SK-N-SH (cell line): ENCODE results near the gene MAD1L1. TPM values are rescaled to one million over a fixed set of nuclear protein-coding genes. Genes with fewer than 3 reads are reported as not detected.

Source experiments
- CTCF ChIA-PET: fragments of 300-600, 350-600 bp; formaldehyde crosslinking; extraction: SDS; loops from one replicate; lab custom pipeline; 2021; lab: Yijun Ruan, JAX
- POLR2A ChIA-PET: fragments of 350-600 bp; sonication (Branson Sonifier 250); formaldehyde crosslinking; extraction: SDS; loops from one replicate; lab custom pipeline; 2020; ENCODE audit warnings: antibody characterized with exemption, inconsistent platforms; lab: Yijun Ruan, JAX
- DNase-seq: peaks from one replicate; pipeline ENCODE4 v3.0.0; 2012
- H2AFZ ChIP-seq: fragments of 200-600 bp; sonication (generic); 2 replicates; pipeline ENCODE4 v1.8.1; 2016; ENCODE audit warnings: antibody characterized with exemption, mild to moderate bottlenecking, low read depth
- H3F3A ChIP-seq: fragments of 200-600 bp; sonication (generic); replicated peaks from 2 replicates; pipeline ENCODE3; 2016; ENCODE audit warnings: antibody characterized with exemption, mild to moderate bottlenecking; ENCODE audit not compliant: insufficient read depth
- H3K27ac ChIP-seq, 2 experiments: fragments of 200-500 bp in 1 of 2; fragments of 200-600 bp in 1 of 2; sonication (Bioruptor generic) in 1 of 2; sonication (generic), shearing (Covaris generic) in 1 of 2; 2 replicates each; pipeline versions ENCODE4 v1.5.1 to v1.6.1; 2014 to 2016; ENCODE audit warnings: low read depth in 2 of 2, inconsistent platforms in 1 of 2, low read length in 1 of 2, mild to moderate bottlenecking in 1 of 2, mixed read lengths in 1 of 2
- H3K27me3 ChIP-seq: fragments of 200-600 bp; sonication (generic), shearing (Covaris generic); 2 replicates; pipeline ENCODE4 v1.6.1; 2016; ENCODE audit warnings: mixed run types; ENCODE audit not compliant: insufficient read depth
- H3K36me3 ChIP-seq, 2 experiments: fragments of 200-500 bp in 1 of 2; fragments of 200-600 bp in 1 of 2; sonication (Bioruptor generic) in 1 of 2; sonication (generic) in 1 of 2; replicated peaks in 1 of 2; 2 replicates each; pipeline versions ENCODE3 to v1.5.1; 2014 to 2016; ENCODE audit warnings: low read length in 1 of 2, mild to moderate bottlenecking in 1 of 2; ENCODE audit not compliant: insufficient read depth in 2 of 2, control insufficient read depth in 1 of 2
- H3K4me1 ChIP-seq, 2 experiments: fragments of 200-500 bp in 1 of 2; fragments of 200-600 bp in 1 of 2; sonication (Bioruptor generic) in 1 of 2; sonication (generic), shearing (Covaris generic) in 1 of 2; 2 replicates each; pipeline versions ENCODE4 v1.5.1 to v1.6.1; 2014 to 2016; ENCODE audit warnings: low read depth in 1 of 2, low read length in 1 of 2, mixed run types in 1 of 2; ENCODE audit not compliant: insufficient read depth in 2 of 2, control insufficient read depth in 1 of 2
- H3K4me2 ChIP-seq: fragments of 200-600 bp; sonication (generic), shearing (Covaris generic); 2 replicates; pipeline ENCODE4 v1.6.1; 2017; ENCODE audit warnings: mixed run types
- H3K4me3 ChIP-seq, 2 experiments: fragments of 200-500 bp in 1 of 2; fragments of 200-600 bp in 1 of 2; sonication (Bioruptor generic) in 1 of 2; sonication (generic), shearing (Covaris generic) in 1 of 2; 2 replicates each; pipeline versions ENCODE4 v1.5.1 to v1.8.1; 2014 to 2016; ENCODE audit warnings: low read depth in 2 of 2, inconsistent platforms in 1 of 2, low read length in 1 of 2, mild to moderate bottlenecking in 1 of 2, mixed read lengths in 1 of 2, moderate library complexity in 1 of 2
- H3K79me2 ChIP-seq: fragments of 200-600 bp; sonication (generic); 2 replicates; pipeline ENCODE4 v1.8.1; 2017; ENCODE audit warnings: mild to moderate bottlenecking; ENCODE audit not compliant: insufficient read depth
- H3K9ac ChIP-seq: fragments of 200-600 bp; sonication (generic); 2 replicates; pipeline ENCODE4 v1.6.1; 2017; ENCODE audit warnings: mixed run types
- H3K9me2 ChIP-seq: fragments of 200-600 bp; sonication (generic); 2 replicates; pipeline ENCODE4 v1.6.1; 2017; ENCODE audit warnings: mixed run types
- H3K9me3 ChIP-seq: fragments of 200-600 bp; sonication (generic); 2 replicates; pipeline ENCODE4 v1.6.1; 2017; ENCODE audit warnings: mixed run types, mild to moderate bottlenecking, moderate library complexity
- H4K20me1 ChIP-seq: fragments of 200-600 bp; sonication (generic); 2 replicates; pipeline ENCODE4 v1.6.1; 2017; ENCODE audit warnings: mild to moderate bottlenecking, mixed run types; ENCODE audit not compliant: insufficient read depth
- CHD2 ChIP-seq: fragments of 150-350 bp; IDR thresholded peaks from 2 replicates; pipeline ENCODE4 v1.6.1; 2018; ENCODE audit warnings: low read length; ENCODE audit not compliant: partially characterized antibody
- EZH2phosphoT487 ChIP-seq: fragments of 200-600 bp; sonication (generic); IDR thresholded peaks from 2 replicates; pipeline ENCODE4 v1.6.1; 2017; ENCODE audit warnings: low read depth, mixed run types, mild to moderate bottlenecking, antibody characterized with exemption, moderate library complexity, borderline replicate concordance
- FOXJ3 ChIP-seq: sonication (generic); formaldehyde crosslinking; IDR thresholded peaks from 2 replicates; pipeline ENCODE4 v1.5.1; 2020; ENCODE audit warnings: mild to moderate bottlenecking, missing genetic modification reagents
- MEF2A ChIP-seq: IDR thresholded peaks from 2 replicates; pipeline ENCODE4 v1.4.0; 2012; ENCODE audit warnings: low read depth, borderline replicate concordance
- NFIC ChIP-seq: IDR thresholded peaks from 2 replicates; pipeline ENCODE4 v1.4.0; 2012; ENCODE audit warnings: borderline replicate concordance
- NRF1 ChIP-seq: IDR thresholded peaks from 2 replicates; pipeline ENCODE4 v1.6.1; 2012; ENCODE audit warnings: low read depth, mild to moderate bottlenecking, low read length
- RAD21 ChIP-seq: IDR thresholded peaks from 2 replicates; pipeline ENCODE4 v1.6.1; 2012; ENCODE audit warnings: mild to moderate bottlenecking, low read length
- TEAD4 ChIP-seq: IDR thresholded peaks from 2 replicates; pipeline ENCODE4 v1.4.0; 2012; ENCODE audit warnings: mild to moderate bottlenecking, borderline replicate concordance; ENCODE audit not compliant: insufficient read depth
- USF1 ChIP-seq: IDR thresholded peaks from 2 replicates; pipeline ENCODE4 v1.4.0; 2012; ENCODE audit warnings: low read depth, borderline replicate concordance
- WGBS: methylation state at CpG from one replicate; pipeline ENCODE4 v1.1.6; 2017; ENCODE audit warnings: low lambda C conversion rate; 5-methylcytosine and 5-hydroxymethylcytosine counted together
- polyA plus RNA-seq, 3 experiments: library from polyadenylated mRNA; depleted of rRNA; stranded (reverse); fragments of >200 nt; gene quantifications; 2 replicates each; pipeline ENCODE4 v1.2.3, GENCODE V29; 2012
- TF ChIP-seq, protein P1 (sequence below): IDR thresholded peaks from 2 replicates; pipeline ENCODE4; 2012

Gene MAD1L1
- polyA plus RNA-seq, 1 of the 3 experiments (the other 2 are of a cell fraction), result 46.2 TPM

DNA sequence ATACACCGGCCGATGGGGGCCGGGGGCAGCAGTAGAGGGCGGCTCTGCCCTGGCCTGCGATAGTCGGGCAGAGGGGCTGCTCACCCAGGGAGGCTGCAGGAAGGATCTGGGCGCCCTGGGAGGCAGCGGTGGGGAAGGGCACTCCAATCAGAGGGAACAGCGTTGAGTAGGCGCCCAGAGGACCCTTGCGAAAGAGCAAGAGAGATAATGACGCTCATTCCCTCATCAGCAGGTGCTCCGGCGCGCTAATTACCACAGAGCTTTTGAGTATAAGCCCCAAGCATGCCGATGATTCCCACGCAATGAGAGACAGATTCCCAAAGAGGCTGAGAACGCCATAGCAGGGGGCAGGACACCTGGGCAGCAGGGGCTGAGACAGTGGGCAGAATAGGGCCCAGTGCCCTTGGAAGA lies 215.3 kb downstream of the MAD1L1 start:
- ChIA-PET CTCF (interaction anchor here (1.2 to 2.4 kb wide), 3 partner anchors 7 to 87 kb away, joined by 3 to 9 read pairs (median 4); no protein-coding TSS in a partner anchor), POLR2A (no interaction called here)
- Histone ChIP-seq H3K4me2 (no peak overlapping the region), H3K79me2 (0 out of 2 replicates have a peak, but pooled peaks cover 11% of the 10 kb centered on the region), H3K9ac (no peak overlapping the region), H4K20me1 (no peaks in the 10 kb centered on the region), H3K9me3 (no peaks in the 10 kb centered on the region), H3F3A (peaks cover 4% of the 10 kb centered on the region), H3K27ac (no peak overlapping the region), H3K4me1 (peaks cover 22 to 55% of the 10 kb centered on the region in 2 experiments; a peak in 3 of 4 replicates), H3K9me2 (no peaks in the 10 kb centered on the region), H3K36me3 (no peaks in the 10 kb centered on the region), H3K4me3 (no peak overlapping the region), H2AFZ (no peak overlapping the region), H3K27me3 (no peaks in the 10 kb centered on the region)
- TF ChIP-seq, protein P1, sequence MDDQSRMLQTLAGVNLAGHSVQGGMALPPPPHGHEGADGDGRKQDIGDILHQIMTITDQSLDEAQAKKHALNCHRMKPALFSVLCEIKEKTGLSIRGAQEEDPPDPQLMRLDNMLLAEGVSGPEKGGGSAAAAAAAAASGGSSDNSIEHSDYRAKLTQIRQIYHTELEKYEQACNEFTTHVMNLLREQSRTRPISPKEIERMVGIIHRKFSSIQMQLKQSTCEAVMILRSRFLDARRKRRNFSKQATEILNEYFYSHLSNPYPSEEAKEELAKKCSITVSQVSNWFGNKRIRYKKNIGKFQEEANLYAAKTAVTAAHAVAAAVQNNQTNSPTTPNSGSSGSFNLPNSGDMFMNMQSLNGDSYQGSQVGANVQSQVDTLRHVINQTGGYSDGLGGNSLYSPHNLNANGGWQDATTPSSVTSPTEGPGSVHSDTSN, result no peak
- no peak for TF ChIP-seq TEAD4
- no peak for TF ChIP-seq EZH2phosphoT487
- TF ChIP-seq RAD21, result no peak
- no peak for TF ChIP-seq MEF2A
- TF ChIP-seq FOXJ3 (CRISPR knock-in tag), result no peak
- TF ChIP-seq NRF1, result no peak
- TF ChIP-seq NFIC, result no peak
- peak; percentile 43 for DNase-seq
- WGBS, result 97% methylated on average over 18 of the region's 18 CpGs

GRCh38 chr7:2016761-2017480 lies 215.8 kb downstream of the MAD1L1 start:
- Histone ChIP-seq H3K27ac (no peak overlapping the region), H4K20me1 (no peaks in the 10 kb centered on the region), H3F3A (peaks cover 4% of the 10 kb centered on the region), H3K4me2 (no peak overlapping the region), H3K9me3 (no peaks in the 10 kb centered on the region), H3K27me3 (no peaks in the 10 kb centered on the region), H3K79me2 (0 out of 2 replicates have a peak, but pooled peaks cover 8% of the 10 kb centered on the region), H2AFZ (no peak overlapping the region), H3K4me3 (no peak overlapping the region), H3K9me2 (no peaks in the 10 kb centered on the region), H3K9ac (no peak overlapping the region), H3K4me1 (peaks cover 22 to 61% of the 10 kb centered on the region in 2 experiments; a peak in 3 of 4 replicates), H3K36me3 (no peaks in the 10 kb centered on the region)
- peak; percentile 14 for DNase-seq
- CTCF ChIA-PET, result interaction anchor here (1.0 to 2.4 kb wide), 4 partner anchors 8 to 353 kb away, joined by 3 to 9 read pairs (median 4); no protein-coding TSS in a partner anchor
- POLR2A ChIA-PET, result no interaction called here
- TF ChIP-seq USF1 (no peak), TEAD4 (no peak), CHD2 (no peak)
- WGBS, result 94% methylated on average over 29 of the region's 29 CpGs
